Subcutaneous adipose tissue (tissue), 4 donors: ENCODE results near the gene FBXO42. TPM values are rescaled to one million over a fixed set of nuclear protein-coding genes. Genes with fewer than 3 reads are reported as not detected.

Experiments
- small RNA-seq: library from RNA; depleted of rRNA; stranded (forward); fragments of <200 nt; gene quantifications from one replicate; pipeline ENCODE3, GENCODE V24; 2016
- total RNA-seq, 4 donors: library from RNA; depleted of rRNA; stranded (reverse); fragments of >200 nt; gene quantifications; one replicate each; pipeline ENCODE4 v1.1.0, GENCODE V29; 2016
- TF ChIP-seq, protein P1 (sequence below): fragments of 450-650 bp; IDR thresholded peaks from one replicate; pipeline ENCODE4 v1.5.1; 2016; ENCODE audit warnings: low read depth, mild to moderate bottlenecking, control low read depth, antibody characterized with exemption, moderate library complexity

Gene FBXO42
- total RNA-seq, 4 donors from 2014 or later, result 21.4 to 26.9 (median 23.6) TPM

DNA sequence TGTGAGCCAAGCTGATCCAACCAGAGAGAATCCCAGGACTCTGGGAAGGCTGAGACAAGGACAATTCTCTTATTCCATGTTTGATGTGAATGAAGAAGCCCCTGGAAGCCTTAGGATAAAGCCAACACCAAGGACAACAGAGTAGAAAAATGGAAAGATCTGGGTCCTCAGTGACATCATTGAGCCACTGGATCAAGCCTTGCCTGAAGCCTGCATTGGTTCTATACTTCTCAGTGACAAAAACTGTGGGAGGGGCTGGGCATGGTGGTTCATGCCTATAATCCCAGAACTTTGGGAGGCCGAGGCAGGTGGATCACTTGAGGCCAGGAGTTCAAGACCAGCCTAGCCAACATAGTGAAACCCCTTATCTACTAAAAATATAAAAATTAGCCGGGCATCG is 155.4 kb downstream of the FBXO42 start:
- TF ChIP-seq, protein P1, sequence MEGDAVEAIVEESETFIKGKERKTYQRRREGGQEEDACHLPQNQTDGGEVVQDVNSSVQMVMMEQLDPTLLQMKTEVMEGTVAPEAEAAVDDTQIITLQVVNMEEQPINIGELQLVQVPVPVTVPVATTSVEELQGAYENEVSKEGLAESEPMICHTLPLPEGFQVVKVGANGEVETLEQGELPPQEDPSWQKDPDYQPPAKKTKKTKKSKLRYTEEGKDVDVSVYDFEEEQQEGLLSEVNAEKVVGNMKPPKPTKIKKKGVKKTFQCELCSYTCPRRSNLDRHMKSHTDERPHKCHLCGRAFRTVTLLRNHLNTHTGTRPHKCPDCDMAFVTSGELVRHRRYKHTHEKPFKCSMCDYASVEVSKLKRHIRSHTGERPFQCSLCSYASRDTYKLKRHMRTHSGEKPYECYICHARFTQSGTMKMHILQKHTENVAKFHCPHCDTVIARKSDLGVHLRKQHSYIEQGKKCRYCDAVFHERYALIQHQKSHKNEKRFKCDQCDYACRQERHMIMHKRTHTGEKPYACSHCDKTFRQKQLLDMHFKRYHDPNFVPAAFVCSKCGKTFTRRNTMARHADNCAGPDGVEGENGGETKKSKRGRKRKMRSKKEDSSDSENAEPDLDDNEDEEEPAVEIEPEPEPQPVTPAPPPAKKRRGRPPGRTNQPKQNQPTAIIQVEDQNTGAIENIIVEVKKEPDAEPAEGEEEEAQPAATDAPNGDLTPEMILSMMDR, result no peak

Small RNA genes within 50 kb of the gene (small RNA-seq; reads per million reads assigned to genes)
- not detected for gene MT1XP1

Other genes with a start within 250 kb of the FBXO42 start
- 10 to 100 TPM in 1 of 4 donors, 1 to 10 TPM in 3; 3.6 to 20.3 (median 7.3) TPM for gene EPHA2, start 196.4 kb downstream of the FBXO42 start, total RNA-seq
- 10 to 100 TPM in 1 of 4 donors, 1 to 10 TPM in 3; 1.1 to 16.0 (median 3.3) TPM for gene ARHGEF19, start 139.8 kb downstream of the FBXO42 start, total RNA-seq
- 1 to 10 TPM; 1.0 to 3.4 (median 2.3) TPM for gene CPLANE2, start 115.3 kb downstream of the FBXO42 start, total RNA-seq
- 10 to 100 TPM; 41.7 to 88.4 (median 50.4) TPM for gene SZRD1, start 14.8 kb upstream of the FBXO42 start, total RNA-seq
- not detected for gene SPATA21, start 84.9 kb upstream of the FBXO42 start, total RNA-seq
- gene NECAP2, start 88.2 kb upstream of the FBXO42 start, total RNA-seq, result 100 to 1,000 TPM in 1 of 4 donors, 10 to 100 TPM in 3; 44.5 to 101 (median 63.5) TPM
- under 1 TPM; under 0.01 TPM for gene RNU1-1, start 161.8 kb upstream of the FBXO42 start, total RNA-seq